H9 (cell line): ENCODE data around the gene ZNF814. TPM values are rescaled to one million over a fixed set of nuclear protein-coding genes. Genes with fewer than 3 reads are reported as not detected.

Experiments used
- DNase-seq: peaks from one replicate; pipeline ENCODE4 v3.0.0-alpha.2; 2017
- H2AFZ ChIP-seq: one replicate; pipeline ENCODE4 v1.6.1; 2013; ENCODE audit warnings: mild to moderate bottlenecking, low read length, control low read depth, moderate library complexity
- H2AK5ac ChIP-seq: 2 replicates; pipeline ENCODE4 v1.6.1; 2013; ENCODE audit warnings: low read length, control low read depth, mixed read lengths; ENCODE audit not compliant: insufficient read length
- H2BK120ac ChIP-seq: one replicate; pipeline ENCODE4 v1.6.1; 2013; ENCODE audit warnings: low read depth, mild to moderate bottlenecking, low read length, control low read depth, inconsistent platforms; ENCODE audit not compliant: poor library complexity, severe bottlenecking
- H2BK12ac ChIP-seq: 2 replicates; pipeline ENCODE4 v1.6.1; 2013; ENCODE audit warnings: low read length, control low read depth, mixed read lengths, low read depth; ENCODE audit not compliant: insufficient read length
- H2BK15ac ChIP-seq: 2 replicates; pipeline ENCODE4 v1.6.1; 2013; ENCODE audit warnings: low read depth, low read length, control low read depth
- H2BK20ac ChIP-seq: one replicate; pipeline ENCODE4 v1.6.1; 2013; ENCODE audit warnings: low read depth, mild to moderate bottlenecking, low read length, control low read depth, inconsistent platforms; ENCODE audit not compliant: poor library complexity, severe bottlenecking
- H2BK5ac ChIP-seq: 2 replicates; pipeline ENCODE4 v1.6.1; 2013; ENCODE audit warnings: low read length, control low read depth, mixed read lengths; ENCODE audit not compliant: insufficient read length
- H3K14ac ChIP-seq: 2 replicates; pipeline ENCODE4 v1.6.1; 2013; ENCODE audit warnings: low read length, control low read depth; ENCODE audit not compliant: insufficient read depth
- H3K18ac ChIP-seq: 2 replicates; pipeline ENCODE4 v1.6.1; 2013; ENCODE audit warnings: low read depth, mild to moderate bottlenecking, mixed read lengths, low read length, control low read depth; ENCODE audit not compliant: insufficient read length
- H3K23ac ChIP-seq: 2 replicates; pipeline ENCODE4 v1.6.1; 2013; ENCODE audit warnings: low read length, control low read depth, mixed read lengths, low read depth; ENCODE audit not compliant: insufficient read length
- H3K23me2 ChIP-seq: 2 replicates; pipeline ENCODE4 v1.6.1; 2013; ENCODE audit warnings: low read depth, mild to moderate bottlenecking, mixed read lengths, low read length, control low read depth; ENCODE audit not compliant: insufficient read length, poor library complexity, severe bottlenecking
- H3K27ac ChIP-seq: 2 replicates; pipeline ENCODE4 v1.5.1; 2013; ENCODE audit warnings: low read length, control low read depth, mixed read lengths, low read depth; ENCODE audit not compliant: insufficient read length
- H3K27me3 ChIP-seq: 2 replicates; pipeline ENCODE4 v1.6.1; 2013; ENCODE audit warnings: low read length, control low read depth, inconsistent platforms; ENCODE audit not compliant: insufficient read depth
- H3K4ac ChIP-seq: 2 replicates; pipeline ENCODE4 v1.6.1; 2013; ENCODE audit warnings: low read depth, mild to moderate bottlenecking, control low read depth, inconsistent platforms, low read length, moderate library complexity
- H3K4me1 ChIP-seq: 2 replicates; pipeline ENCODE4 v1.6.1; 2013; ENCODE audit warnings: low read length, control low read depth, inconsistent platforms; ENCODE audit not compliant: insufficient read depth
- H3K4me2 ChIP-seq: 2 replicates; pipeline ENCODE4 v1.6.1; 2013; ENCODE audit warnings: low read length, control low read depth, mixed read lengths; ENCODE audit not compliant: insufficient read length, insufficient read depth
- H3K56ac ChIP-seq: 2 replicates; pipeline ENCODE4 v1.6.1; 2013; ENCODE audit warnings: low read depth, mild to moderate bottlenecking, mixed read lengths, low read length, control low read depth; ENCODE audit not compliant: insufficient read length
- H3K79me1 ChIP-seq: 2 replicates; pipeline ENCODE4 v1.6.1; 2013; ENCODE audit warnings: low read depth, mild to moderate bottlenecking, moderate library complexity, low read length, control low read depth, inconsistent platforms; ENCODE audit not compliant: insufficient read depth, poor library complexity, severe bottlenecking
- H3K79me2 ChIP-seq: 2 replicates; pipeline ENCODE4 v1.6.1; 2013; ENCODE audit warnings: low read length, control low read depth, inconsistent platforms; ENCODE audit not compliant: insufficient read depth
- H3K9ac ChIP-seq: 2 replicates; pipeline ENCODE4 v1.6.1; 2013; ENCODE audit warnings: low read length, control low read depth, mixed read lengths; ENCODE audit not compliant: insufficient read length; ENCODE audit errors: extremely low read depth
- H3K9me3 ChIP-seq: one replicate; pipeline ENCODE4 v1.6.1; 2013; ENCODE audit warnings: low read depth, low read length, inconsistent platforms; ENCODE audit not compliant: control insufficient read depth
- H3T11ph ChIP-seq: one replicate; pipeline ENCODE4 v1.6.1; 2013; ENCODE audit warnings: mild to moderate bottlenecking, low read length, control low read depth, inconsistent platforms
- H4K20me1 ChIP-seq: one replicate; pipeline ENCODE4 v1.6.1; 2013; ENCODE audit not compliant: control insufficient read depth, insufficient read length, insufficient read depth
- H4K5ac ChIP-seq: 2 replicates; pipeline ENCODE4 v1.6.1; 2013; ENCODE audit warnings: low read depth, mild to moderate bottlenecking, mixed read lengths, low read length, control low read depth; ENCODE audit not compliant: insufficient read length
- H4K8ac ChIP-seq: replicated peaks from 2 replicates; pipeline ENCODE4 v1.6.1; 2013; ENCODE audit warnings: low read length, control low read depth, mixed read lengths, low read depth; ENCODE audit not compliant: insufficient read length
- H4K91ac ChIP-seq: 2 replicates; pipeline ENCODE4 v1.6.1; 2013; ENCODE audit warnings: low read depth, mild to moderate bottlenecking, moderate library complexity, mixed read lengths, low read length, control low read depth; ENCODE audit not compliant: insufficient read length
- H3K27ac Mint-ChIP-seq, 3 experiments: 2 replicates in 2 of 3; 3 replicates in 1 of 3; pipeline ENCODE4 v1.8.0; 2020 to 2021; ENCODE audit warnings: mixed read lengths in 3 of 3, mild to moderate bottlenecking in 1 of 3, moderate library complexity in 1 of 3
- H3K27me3 Mint-ChIP-seq: 2 replicates; pipeline ENCODE4 v1.8.0; 2021; ENCODE audit warnings: low read depth, mild to moderate bottlenecking, moderate library complexity, mixed read lengths
- H3K36me3 Mint-ChIP-seq, 3 experiments: 2 replicates in 2 of 3; 3 replicates in 1 of 3; pipeline ENCODE4 v1.8.0; 2020 to 2021; ENCODE audit warnings: low read depth in 3 of 3, mixed read lengths in 3 of 3; ENCODE audit not compliant: insufficient read depth in 1 of 3
- H3K4me1 Mint-ChIP-seq, 2 experiments: 2 replicates each; pipeline ENCODE4 v1.8.0; 2020; ENCODE audit warnings: mixed read lengths in 2 of 2
- H3K4me3 Mint-ChIP-seq, 2 experiments: 2 replicates in 1 of 2; 3 replicates in 1 of 2; pipeline ENCODE4 v1.8.0; 2020 to 2021; ENCODE audit warnings: mild to moderate bottlenecking in 2 of 2, mixed read lengths in 2 of 2, moderate library complexity in 1 of 2
- H3K9me3 Mint-ChIP-seq, 2 experiments: 2 replicates in 1 of 2; 3 replicates in 1 of 2; pipeline ENCODE4 v1.8.0; 2020; ENCODE audit warnings: mild to moderate bottlenecking in 2 of 2, mixed read lengths in 2 of 2, moderate library complexity in 1 of 2
- CTCF ChIP-seq: fragments of 200-600 bp; sonication (generic); conservative IDR thresholded peaks from 3 replicates; pipeline ENCODE4 v1.8.0; 2021; ENCODE audit warnings: antibody characterized with exemption, mild to moderate bottlenecking
- WGBS: extraction: QIAGEN DNeasy Blood & Tissue Kit; methylation state at CpG from one replicate; pipeline ENCODE4 v1.1.7; 2013; ENCODE audit warnings: missing lambda C conversion rate, low lambda C conversion rate, mixed read lengths; ENCODE audit not compliant: insufficient read length; ENCODE audit errors: extremely low coverage; 5-methylcytosine and 5-hydroxymethylcytosine counted together
- total RNA-seq: library from RNA; stranded (reverse); gene quantifications from 2 replicates; pipeline ENCODE4 v1.2.1, GENCODE V29; 2021

The ZNF814 gene
- total RNA-seq, 1 experiment from 2014 or later: 103 TPM

- no peak overlapping the region for H3K56ac ChIP-seq
- no peak overlapping the region for H4K91ac ChIP-seq
- H2BK15ac ChIP-seq: no peak overlapping the region
- no peaks in the 10 kb centered on the region for H3K9me3 Mint-ChIP-seq
- H4K20me1 ChIP-seq: no peaks in the 10 kb centered on the region
- H2AK5ac ChIP-seq: no peak overlapping the region
- no peak overlapping the region for H2AFZ ChIP-seq
- no peak overlapping the region for H2BK5ac ChIP-seq
- no peak overlapping the region for H2BK12ac ChIP-seq
- H3K27ac Mint-ChIP-seq: no peak overlapping the region
- no peak overlapping the region for H4K8ac ChIP-seq
- WGBS: no CpG with 5 or more reads among the region's 2 CpGs
- H3K14ac ChIP-seq: no peak overlapping the region
- H3K4me2 ChIP-seq: no peak overlapping the region
- no peak overlapping the region for H3T11ph ChIP-seq
- H3K4ac ChIP-seq: no peak overlapping the region
- DNase-seq: no peak
- no peaks in the 10 kb centered on the region for H3K9me3 ChIP-seq
- no peak overlapping the region for H3K4me3 Mint-ChIP-seq
- H3K23ac ChIP-seq: no peak overlapping the region
- no peaks in the 10 kb centered on the region for H3K79me1 ChIP-seq
- H3K4me1 Mint-ChIP-seq: peaks cover 20 to 24% of the 10 kb centered on the region in 2 experiments
- no peak overlapping the region for H3K9ac ChIP-seq
- no peak overlapping the region for H4K5ac ChIP-seq
- H2BK120ac ChIP-seq: no peak overlapping the region
- no peaks in the 10 kb centered on the region for H3K79me2 ChIP-seq
- H3K27me3 ChIP-seq: no peaks in the 10 kb centered on the region
- no peak overlapping the region for H3K18ac ChIP-seq
- no peak for TF ChIP-seq CTCF
- H3K27me3 Mint-ChIP-seq: no peaks in the 10 kb centered on the region
- H3K23me2 ChIP-seq: peaks cover 11% of the 10 kb centered on the region
- H2BK20ac ChIP-seq: no peak overlapping the region
- no peaks in the 10 kb centered on the region for H3K4me1 ChIP-seq
- peaks cover 26 to 56% (median 48%) of the 10 kb centered on the region in 3 experiments for H3K36me3 Mint-ChIP-seq
- H3K27ac ChIP-seq: no peak overlapping the region
Observed at GRCh38 chr19:57807541-57807940, 81.3 kb downstream of the ZNF814 start.
